Esophagus (tissue), 2 donors: ENCODE measurements around the gene KARS1. TPM values are rescaled to one million over a fixed set of nuclear protein-coding genes. Genes with fewer than 3 reads are reported as not detected.

Source experiments
- H3K27ac ChIP-seq, 2 donors: one replicate each; pipeline ENCODE4 v1.5.1; 2013; ENCODE audit warnings: low read depth in 2 of 2, mild to moderate bottlenecking in 2 of 2, inconsistent platforms in 1 of 2, low read length in 1 of 2, moderate library complexity in 1 of 2
- H3K27me3 ChIP-seq, 2 donors: one replicate each; pipeline ENCODE4 v1.6.1; 2013; ENCODE audit warnings: low read length in 2 of 2, control low read depth in 1 of 2, mild to moderate bottlenecking in 1 of 2; ENCODE audit not compliant: insufficient read depth in 2 of 2, control insufficient read depth in 1 of 2
- H3K36me3 ChIP-seq, 2 donors: one replicate each; pipeline ENCODE4 v1.6.1; 2013; ENCODE audit warnings: low read length in 1 of 2; ENCODE audit not compliant: control insufficient read depth in 2 of 2, insufficient read depth in 2 of 2
- H3K4me1 ChIP-seq, 2 donors: one replicate each; pipeline ENCODE4 v1.6.1; 2013; ENCODE audit warnings: low read length in 1 of 2; ENCODE audit not compliant: control insufficient read depth in 2 of 2, insufficient read depth in 2 of 2
- H3K4me3 ChIP-seq, 2 donors: one replicate each; pipeline ENCODE4 v1.5.1; 2013; ENCODE audit warnings: low read length in 2 of 2, mild to moderate bottlenecking in 2 of 2, low read depth in 1 of 2, moderate library complexity in 1 of 2
- H3K9me3 ChIP-seq, 2 donors: one replicate each; pipeline ENCODE4 v1.6.1; 2013; ENCODE audit warnings: mild to moderate bottlenecking in 2 of 2, low read depth in 1 of 2, low read length in 1 of 2, moderate library complexity in 1 of 2; ENCODE audit not compliant: control insufficient read depth in 2 of 2, insufficient read depth in 1 of 2
- WGBS, 2 donors: extraction: QIAGEN DNeasy Blood & Tissue Kit; methylation state at CpG; one replicate each; pipeline ENCODE4 v1.1.7; 2013; 5-methylcytosine and 5-hydroxymethylcytosine counted together
- polyA plus RNA-seq, 2 donors: library from polyadenylated mRNA; stranded (reverse); fragments of 200-250 nt; gene quantifications; one replicate each; pipeline ENCODE4 v1.2.3, GENCODE V29; 2013
- donor health status: healthy with polysubstance abuse.
- donor health status: Bipolar disorder and iron deficiency.

The KARS1 gene
- polyA plus RNA-seq, 2 donors = 49.6 to 88.5 TPM

GRCh38 chr16:75617121-75617520, 30.3 kb downstream of the KARS1 start:
- Histone ChIP-seq H3K9me3 (no peaks in the 10 kb centered on the region), H3K36me3 (peaks cover 10 to 11% of the 10 kb centered on the region in 2 donors), H3K27ac (no peak overlapping the region), H3K4me1 (peaks cover 0 to 5% of the 10 kb centered on the region in 2 donors), H3K27me3 (no peaks in the 10 kb centered on the region), H3K4me3 (no peak overlapping the region)
- 86 to 87% methylated on average over 3 of the region's 3 CpGs for WGBS, 2 donors

GRCh38 chr16:75616521-75617010, 30.9 kb downstream of the KARS1 start:
- H3K4me3 ChIP-seq = no peak overlapping the region
- no peaks in the 10 kb centered on the region for H3K4me1 ChIP-seq
- no peak overlapping the region for H3K27ac ChIP-seq
- peaks cover 10 to 13% of the 10 kb centered on the region in 2 donors for H3K36me3 ChIP-seq
- H3K9me3 ChIP-seq = no peaks in the 10 kb centered on the region
- H3K27me3 ChIP-seq = no peaks in the 10 kb centered on the region
- 85 to 88% methylated on average over 4 of the region's 4 CpGs for WGBS, 2 donors

GRCh38 chr16:75615619-75616018, 31.8 kb downstream of the KARS1 start:
- Histone ChIP-seq H3K4me1 (no peaks in the 10 kb centered on the region), H3K9me3 (no peaks in the 10 kb centered on the region), H3K27me3 (no peaks in the 10 kb centered on the region), H3K4me3 (no peak overlapping the region), H3K27ac (no peak overlapping the region), H3K36me3 (peaks cover 10 to 13% of the 10 kb centered on the region in 2 donors)
- 97 to 98% methylated on average over 2 of the region's 2 CpGs for WGBS, 2 donors

- H3K27me3 ChIP-seq = no peaks in the 10 kb centered on the region
- H3K27ac ChIP-seq = no peak overlapping the region
- no peaks in the 10 kb centered on the region for H3K9me3 ChIP-seq
- H3K4me3 ChIP-seq = no peak overlapping the region
- no peaks in the 10 kb centered on the region for H3K4me1 ChIP-seq
- H3K36me3 ChIP-seq = peaks cover 8 to 13% of the 10 kb centered on the region in 2 donors
- WGBS, 2 donors = 97 to 99% methylated on average over 4 of the region's 4 CpGs
Measured at GRCh38 chr16:75614066-75614897, 33.2 kb downstream of the KARS1 start.

GRCh38 chr16:75606507-75606906, 41.0 kb downstream of the KARS1 start:
- Histone ChIP-seq H3K27ac (no peak overlapping the region), H3K4me1 (no peaks in the 10 kb centered on the region), H3K27me3 (no peaks in the 10 kb centered on the region), H3K9me3 (no peaks in the 10 kb centered on the region), H3K36me3 (peaks cover 9 to 20% of the 10 kb centered on the region in 2 donors), H3K4me3 (no peak overlapping the region)
- WGBS, 2 donors = 98 to 100% methylated on average over 1 of the region's 1 CpG

GRCh38 chr16:75603241-75603640, 44.2 kb downstream of the KARS1 start:
- H3K9me3 ChIP-seq = no peaks in the 10 kb centered on the region
- H3K27me3 ChIP-seq = no peaks in the 10 kb centered on the region
- WGBS, 2 donors = 68 to 76% methylated on average over 4 of the region's 4 CpGs
- no peak overlapping the region for H3K27ac ChIP-seq
- peaks cover 8 to 28% of the 10 kb centered on the region in 2 donors for H3K36me3 ChIP-seq
- H3K4me3 ChIP-seq = no peak overlapping the region
- no peaks in the 10 kb centered on the region for H3K4me1 ChIP-seq

GRCh38 chr16:75599452-75600277, 47.8 kb downstream of the KARS1 start:
- Histone ChIP-seq H3K27me3 (no peaks in the 10 kb centered on the region), H3K9me3 (no peaks in the 10 kb centered on the region), H3K27ac (no peak overlapping the region), H3K4me1 (no peaks in the 10 kb centered on the region), H3K36me3 (peaks cover 10 to 25% of the 10 kb centered on the region in 2 donors), H3K4me3 (no peak overlapping the region)
- WGBS, 2 donors = 90% methylated on average over 6 of the region's 6 CpGs

- Histone ChIP-seq H3K36me3 (peaks cover 0 to 2% of the 10 kb centered on the region in 2 donors), H3K9me3 (no peaks in the 10 kb centered on the region), H3K4me3 (no peak overlapping the region), H3K27me3 (no peaks in the 10 kb centered on the region), H3K4me1 (no peaks in the 10 kb centered on the region), H3K27ac (no peak overlapping the region)
- 77% methylated on average over 17 of the region's 17 CpGs for WGBS, 2 donors
Measured at GRCh38 chr16:75593825-75594820, 53.3 kb downstream of the KARS1 start.

GRCh38 chr16:75593308-75593707, 54.2 kb downstream of the KARS1 start:
- 83 to 96% methylated on average over 6 of the region's 6 CpGs for WGBS, 2 donors
- H3K36me3 ChIP-seq = peaks cover 0 to 2% of the 10 kb centered on the region in 2 donors

More at GRCh38 chr16:75593308-75593707, 54.2 kb downstream of the KARS1 start:
- H3K27ac ChIP-seq = no peak overlapping the region
- H3K4me1 ChIP-seq = no peaks in the 10 kb centered on the region
- no peak overlapping the region for H3K4me3 ChIP-seq
- no peaks in the 10 kb centered on the region for H3K9me3 ChIP-seq
- no peaks in the 10 kb centered on the region for H3K27me3 ChIP-seq
